C1 segment of cervical spinal cord (tissue), 14 donors: ENCODE measurements around the gene APC2.

ENCODE experiments used
- DNase-seq, 14 donors: peaks; one replicate each; lab custom pipeline; 2025; lab: John Stamatoyannopoulos, UW

Gene APC2

GRCh38 chr19:1446713-1447481, 3.0 kb upstream of the APC2 start:
- peak in 3 of 14 donors; percentile 23 to 36 (median 27) for DNase-seq

GRCh38 chr19:1447504-1447903, 2.4 kb upstream of the APC2 start:
- no peak for DNase-seq

GRCh38 chr19:1447944-1448343, 2.0 kb upstream of the APC2 start:
- DNase-seq = no peak

- peak in 12 of 14 donors; percentile 52 to 85 (median 74) for DNase-seq
Observed at GRCh38 chr19:1450735-1451731, 1.1 kb downstream of the APC2 start.

- DNase-seq = peak in 13 of 14 donors; percentile 27 to 93 (median 69)
Observed at GRCh38 chr19:1451916-1452801, 2.2 kb downstream of the APC2 start.

GRCh38 chr19:1452802-1453524, 3.0 kb downstream of the APC2 start:
- DNase-seq = peak in 4 of 14 donors; percentile 22 to 58 (median 57)

GRCh38 chr19:1453525-1454364, 3.8 kb downstream of the APC2 start:
- peak in 13 of 14 donors; percentile 55 to 98 (median 88) for DNase-seq

GRCh38 chr19:1455002-1455335, 5.0 kb downstream of the APC2 start:
- DNase-seq = no peak

GRCh38 chr19:1455336-1456120, 5.6 kb downstream of the APC2 start:
- DNase-seq = peak in 3 of 14 donors; percentile 21 to 69 (median 37)

- no peak for DNase-seq
Observed at GRCh38 chr19:1456121-1456900, 6.4 kb downstream of the APC2 start.

GRCh38 chr19:1457031-1457739, 7.3 kb downstream of the APC2 start:
- DNase-seq = no peak

GRCh38 chr19:1457892-1458291, 8.0 kb downstream of the APC2 start:
- DNase-seq = no peak

GRCh38 chr19:1459479-1459878, 9.6 kb downstream of the APC2 start:
- no peak for DNase-seq

GRCh38 chr19:1460033-1460995, 10.4 kb downstream of the APC2 start:
- no peak for DNase-seq

GRCh38 chr19:1461862-1462261, 11.9 kb downstream of the APC2 start:
- peak in 1 of 14 donors; percentile 55 for DNase-seq
